HG03139 (cell line): Measurements from ENCODE around the gene TRIP4.
"Not testable (repeated sequence)": the region's sequence is repeated elsewhere in the genome, so short reads cannot be mapped to it uniquely, and the experiment has no call there.

ENCODE experiments used
- ATAC-seq: cut with Tn5 transposase; IDR thresholded peaks from one replicate; pipeline ENCODE4 v1.9.1; 2021; ENCODE audit not compliant: unreplicated experiment

Gene TRIP4

GRCh38 chr15:64381000-64381751 is 6.5 kb upstream of the TRIP4 start, which contains the start of gene PCLAF:
Gene PCLAF (minus strand): TSS chr15:64381441. CDS start chr15:64381371, 70 bp downstream.
- peak; percentile 93 for ATAC-seq

GRCh38 chr15:64383760-64384159 is 3.9 kb upstream of the TRIP4 start:
- no peak for ATAC-seq

GRCh38 chr15:64386291-64386690 is 1.3 kb upstream of the TRIP4 start:
- no peak for ATAC-seq

- ATAC-seq, result no peak
Observed at GRCh38 chr15:64389036-64389435, 1.4 kb downstream of the TRIP4 start.

GRCh38 chr15:64392471-64392870 is 4.8 kb downstream of the TRIP4 start:
- not testable (repeated sequence) for ATAC-seq

- ATAC-seq, result no peak
Observed at GRCh38 chr15:64396789-64397188, 9.2 kb downstream of the TRIP4 start.

GRCh38 chr15:64398575-64398974 is 10.9 kb downstream of the TRIP4 start:
- ATAC-seq, result no peak

- no peak for ATAC-seq
Observed at GRCh38 chr15:64400583-64400982, 12.9 kb downstream of the TRIP4 start.

GRCh38 chr15:64412216-64412615 is 24.6 kb downstream of the TRIP4 start:
- ATAC-seq, result no peak

- ATAC-seq, result no peak
Observed at GRCh38 chr15:64422697-64423096, 35.1 kb downstream of the TRIP4 start.

GRCh38 chr15:64423970-64424369 is 36.3 kb downstream of the TRIP4 start:
- no peak for ATAC-seq

- ATAC-seq, result no peak
Observed at GRCh38 chr15:64425221-64425620, 37.6 kb downstream of the TRIP4 start.

GRCh38 chr15:64426845-64427465 is 39.3 kb downstream of the TRIP4 start:
- no peak for ATAC-seq

- ATAC-seq, result no peak
Observed at GRCh38 chr15:64429448-64429847, 41.8 kb downstream of the TRIP4 start.

GRCh38 chr15:64430000-64430735 is 42.5 kb downstream of the TRIP4 start:
- ATAC-seq, result no peak

GRCh38 chr15:64437982-64438381 is 50.3 kb downstream of the TRIP4 start:
- no peak for ATAC-seq

GRCh38 chr15:64438653-64439447 is 51.2 kb downstream of the TRIP4 start:
- no peak for ATAC-seq

GRCh38 chr15:64441852-64442251 is 54.2 kb downstream of the TRIP4 start:
- no peak for ATAC-seq

GRCh38 chr15:64443016-64443415 is 55.4 kb downstream of the TRIP4 start:
- no peak for ATAC-seq

- ATAC-seq, result no peak
Observed at GRCh38 chr15:64443747-64444621, 56.3 kb downstream of the TRIP4 start.
